Activated CD8-positive, alpha-beta memory T cell treated with anti-CD3 and anti-CD28 coated beads for 1 hour (primary cell): ENCODE results near the gene KSR2.
"Not testable (repeated sequence)": the region's sequence is repeated elsewhere in the genome, so short reads cannot be mapped to it uniquely, and the experiment has no call there.

Experiments used
- DNase-seq, 2 donors: peaks; one replicate each; pipeline ENCODE4 v3.0.0-alpha.2; 2020; ENCODE audit warnings: low read depth in 1 of 2; ENCODE audit errors: extremely low read depth in 1 of 2

KSR2 gene

DNA sequence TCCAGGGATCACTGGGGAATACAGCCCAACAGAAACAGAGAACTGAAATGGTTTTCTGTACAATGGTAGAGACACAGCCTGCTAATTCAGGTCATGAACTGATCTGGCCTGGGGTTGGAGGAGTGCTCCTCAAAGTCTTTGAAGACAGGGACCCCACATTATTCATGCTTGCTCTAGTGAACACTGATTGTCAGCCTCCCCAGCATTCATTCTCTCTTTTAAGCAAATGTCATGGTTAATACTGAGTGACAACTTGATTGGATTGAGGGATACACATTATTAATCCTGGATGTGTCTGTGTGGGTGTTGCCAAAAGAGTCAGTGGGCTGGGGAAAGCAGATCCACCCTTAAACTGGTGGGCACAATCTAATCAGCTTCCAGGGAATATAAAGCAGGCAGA lies 319.0 kb downstream of the KSR2 start:
- no peak for DNase-seq

DNA sequence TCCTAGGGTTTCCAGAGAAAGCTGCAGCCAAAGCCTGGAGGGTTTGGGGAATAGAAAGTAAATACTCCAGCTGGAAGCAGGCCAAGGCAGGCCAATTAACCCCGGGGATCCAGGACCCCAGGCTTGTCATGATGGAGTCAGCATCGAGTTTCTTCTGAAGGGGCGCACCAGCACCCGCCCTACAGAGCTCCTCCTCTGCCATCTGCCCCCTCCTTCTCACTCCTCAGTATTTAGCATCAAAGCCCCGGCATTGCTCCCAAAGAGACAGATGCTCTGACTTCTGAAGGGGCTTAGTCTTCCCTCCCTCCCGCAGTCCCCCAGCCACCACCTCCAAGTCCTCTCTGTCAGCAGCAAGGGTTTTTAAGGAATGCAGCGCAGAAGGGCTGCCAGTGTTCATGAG lies 322.3 kb downstream of the KSR2 start:
- no peak for DNase-seq

DNA sequence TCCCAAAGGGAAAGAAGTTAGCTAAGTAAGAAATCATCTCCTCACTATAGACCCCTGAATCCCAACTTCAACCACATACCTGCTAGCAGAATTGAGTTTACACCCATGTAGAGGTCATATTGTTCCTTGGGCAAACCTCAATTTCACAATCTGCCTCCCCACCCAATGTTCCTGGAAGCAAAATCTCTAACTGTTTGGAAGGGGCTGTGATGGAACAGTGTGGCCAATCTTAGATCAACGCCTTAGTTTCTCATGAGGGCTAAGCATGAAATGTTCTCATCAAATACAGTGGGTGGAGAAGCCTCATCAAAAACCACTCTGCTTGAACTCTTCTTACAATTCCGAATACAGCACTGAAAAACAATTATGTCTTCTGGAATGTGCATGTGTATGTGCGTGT lies 323.3 kb downstream of the KSR2 start:
- DNase-seq: no peak

DNA sequence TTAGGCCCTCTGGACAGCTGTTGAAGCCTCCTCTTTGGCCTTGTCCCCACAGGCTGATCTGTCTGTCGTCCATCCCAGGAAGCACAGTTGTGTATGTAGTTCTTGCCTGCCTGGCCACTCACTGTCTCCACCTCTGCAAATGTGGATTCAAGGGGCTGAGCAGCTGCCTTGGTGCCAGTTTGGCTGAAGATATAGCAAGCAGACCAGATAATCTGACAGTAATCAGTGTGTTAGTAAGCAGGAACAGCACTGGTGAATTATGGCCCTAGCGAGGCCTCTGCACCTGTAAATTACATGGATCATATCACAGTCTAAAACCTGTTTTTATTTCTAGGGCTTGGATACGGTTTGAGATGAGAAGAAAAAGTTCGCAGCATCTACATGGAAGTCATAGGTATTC lies 324.8 kb downstream of the KSR2 start:
- DNase-seq: no peak

DNA sequence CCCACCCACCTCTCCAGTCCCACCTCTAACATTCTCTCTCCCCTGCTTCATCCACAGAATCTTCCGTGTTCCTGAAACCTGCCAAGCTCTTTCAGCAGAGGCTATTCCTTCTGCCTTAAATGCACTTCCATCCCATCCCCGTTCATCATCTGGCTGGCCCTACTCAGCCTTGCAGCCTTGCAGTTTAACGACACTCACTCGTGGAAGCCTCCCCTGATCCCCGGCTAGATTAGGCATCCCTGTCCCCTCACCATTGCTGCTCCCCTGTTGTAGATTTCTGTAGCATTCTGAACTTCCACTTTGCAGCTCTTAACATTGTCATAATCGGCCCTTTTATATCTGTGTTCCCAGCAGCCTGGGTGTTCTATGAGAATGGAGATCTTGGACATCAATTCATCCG lies 326.9 kb downstream of the KSR2 start:
- no peak for DNase-seq

DNA sequence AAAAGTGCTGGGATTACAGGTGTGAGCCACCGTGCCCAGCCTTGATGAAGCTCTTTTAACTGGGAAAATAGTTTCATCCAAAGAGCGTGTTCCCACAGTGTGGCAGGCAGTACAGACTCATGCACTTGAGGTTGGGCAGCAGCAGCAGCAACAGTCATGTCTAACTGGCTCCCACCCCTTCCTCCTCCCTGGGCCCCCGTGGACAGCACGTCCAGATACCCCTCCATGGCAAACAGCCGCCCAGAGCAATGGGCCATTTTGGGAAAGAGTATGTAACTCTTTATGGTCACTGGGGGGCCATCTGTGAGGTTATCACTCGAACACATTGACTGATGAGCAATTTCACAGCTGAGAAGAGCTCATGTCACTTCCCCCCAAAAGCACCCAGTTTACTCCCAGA lies 328.3 kb downstream of the KSR2 start:
- DNase-seq: no peak

DNA sequence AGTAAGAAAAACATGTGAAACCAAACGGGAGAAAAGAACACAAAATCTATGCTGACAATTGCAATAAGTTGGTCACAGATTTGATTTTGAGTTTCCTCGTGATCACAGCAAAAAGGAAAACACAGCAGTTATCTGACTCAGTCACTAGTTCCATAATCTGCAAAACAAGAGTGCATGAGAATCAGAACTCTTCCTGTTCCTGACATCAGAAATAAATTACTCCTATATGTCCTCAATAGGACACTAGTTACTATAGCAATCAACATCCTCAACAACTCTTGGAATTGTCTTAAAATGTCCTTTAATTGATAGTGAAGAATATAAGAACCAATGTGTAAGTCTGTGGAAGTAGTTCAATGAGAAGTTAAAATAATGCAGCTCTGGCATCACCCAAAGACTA lies 339.3 kb downstream of the KSR2 start:
- DNase-seq: no peak

DNA sequence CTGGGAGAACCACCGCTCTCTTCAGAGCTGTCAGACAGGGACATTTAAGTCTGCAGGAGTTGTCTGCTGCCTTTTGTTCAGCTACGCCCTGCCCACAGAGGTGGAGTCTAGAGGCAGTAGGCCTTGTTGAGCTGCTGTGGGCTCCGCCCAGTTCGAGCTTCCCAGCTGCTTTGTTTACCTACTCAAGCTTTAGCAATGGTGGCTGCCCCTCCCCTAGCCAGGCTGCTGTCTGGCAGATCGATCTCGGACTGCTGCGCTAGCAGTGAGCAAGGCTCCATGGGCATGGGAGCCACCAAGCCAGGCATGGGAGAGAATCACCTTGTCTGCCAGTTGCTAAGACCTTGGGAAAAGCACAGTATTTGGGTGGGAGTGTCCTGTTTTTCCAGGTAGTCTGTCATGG lies 340.1 kb downstream of the KSR2 start:
- not testable (repeated sequence) for DNase-seq

DNA sequence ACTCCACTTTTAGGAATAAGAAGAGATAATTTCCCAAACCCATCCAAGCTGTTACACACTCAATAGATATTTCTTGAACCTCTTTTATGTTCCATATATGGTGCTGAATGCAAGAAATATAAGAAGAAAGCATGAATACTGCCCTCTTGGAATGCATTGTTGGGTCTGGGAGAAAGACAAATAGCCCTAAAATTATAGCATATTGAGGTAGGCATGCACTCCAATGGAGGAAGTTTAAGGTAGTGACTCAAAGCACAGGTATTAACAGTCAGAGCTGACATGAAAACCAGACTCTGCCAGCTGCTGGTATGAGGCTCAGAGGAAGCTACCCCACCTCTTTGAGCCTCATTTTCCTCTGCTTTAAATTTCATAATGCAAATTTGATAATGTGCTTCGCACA lies 346.0 kb downstream of the KSR2 start:
- DNase-seq: no peak

DNA sequence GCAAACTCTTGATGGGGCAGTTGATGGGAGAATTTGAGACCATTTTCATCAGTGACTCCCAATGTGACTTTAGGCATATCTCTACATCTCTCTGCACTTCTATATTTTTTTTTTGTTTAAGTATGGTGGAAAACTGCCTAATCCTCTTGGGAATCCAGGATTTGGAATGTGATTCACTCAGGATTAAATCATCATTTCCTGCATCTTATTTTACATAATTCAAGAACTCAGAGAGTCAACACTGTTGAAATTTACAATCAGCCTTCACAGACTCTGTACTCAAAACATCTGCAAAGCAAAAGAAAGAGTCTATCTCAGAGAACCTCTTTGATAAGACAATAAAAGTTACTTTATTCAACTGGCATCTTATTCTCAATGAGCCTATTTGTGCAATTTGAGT lies 346.7 kb downstream of the KSR2 start:
- DNase-seq: no peak

DNA sequence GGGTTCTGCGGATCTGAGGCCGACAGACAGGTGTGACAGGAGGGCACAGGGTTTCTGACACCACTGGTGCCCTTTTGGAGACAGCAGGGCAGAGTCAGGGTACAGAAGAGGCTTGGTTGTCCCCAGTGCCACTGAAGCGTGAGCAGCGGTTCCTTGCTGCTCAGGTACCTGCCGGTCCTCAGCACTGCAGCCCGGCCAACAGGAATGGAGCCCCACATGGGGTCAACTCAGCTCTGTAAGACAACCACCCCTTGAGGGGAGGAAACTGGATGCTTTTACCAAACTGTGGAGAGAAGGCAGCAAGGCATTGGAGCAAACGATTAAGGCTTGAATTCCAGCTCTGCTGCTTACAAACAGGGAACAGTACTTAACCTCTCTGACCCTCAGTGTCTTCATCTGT lies 361.0 kb downstream of the KSR2 start:
- no peak for DNase-seq

DNA sequence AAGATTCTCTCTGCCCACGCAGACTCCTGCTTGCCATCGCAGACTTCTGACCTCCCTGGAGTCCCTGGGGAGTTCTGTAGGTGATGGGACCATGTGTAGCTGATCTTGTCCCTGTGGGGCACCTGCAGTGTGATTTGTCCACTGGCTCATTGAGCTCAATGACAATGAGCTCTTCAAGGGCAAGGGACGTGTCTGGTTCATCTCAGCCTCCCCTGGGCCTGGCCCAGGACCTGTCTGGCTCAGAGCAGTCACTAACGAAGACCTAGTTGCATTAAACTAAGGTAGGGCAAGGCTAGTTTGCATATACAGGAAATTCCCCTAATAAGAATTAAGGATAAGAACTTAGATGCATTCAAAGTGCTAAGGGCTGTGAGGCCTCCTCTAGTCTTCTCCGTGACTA lies 361.8 kb downstream of the KSR2 start:
- DNase-seq: no peak

DNA sequence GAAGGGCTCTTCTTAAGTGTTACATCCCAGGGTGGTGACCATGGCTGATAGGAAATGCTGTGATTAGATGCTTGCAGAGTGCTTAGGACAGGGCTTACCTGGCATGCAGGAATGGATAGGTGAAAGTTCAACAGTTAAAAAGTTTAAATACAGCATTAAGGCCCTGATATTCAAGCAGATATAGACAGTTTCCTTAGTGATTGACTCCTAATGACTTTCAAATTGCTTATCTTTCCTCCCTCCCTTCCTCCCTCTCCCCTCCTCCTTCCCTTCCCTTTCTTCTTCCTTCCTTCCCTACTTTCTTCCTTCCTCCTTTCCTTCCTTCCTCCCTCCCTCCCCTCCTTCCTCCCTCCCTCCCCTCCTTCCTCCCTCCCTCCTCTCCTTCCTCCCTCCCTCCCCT lies 362.8 kb downstream of the KSR2 start:
- no peak for DNase-seq

DNA sequence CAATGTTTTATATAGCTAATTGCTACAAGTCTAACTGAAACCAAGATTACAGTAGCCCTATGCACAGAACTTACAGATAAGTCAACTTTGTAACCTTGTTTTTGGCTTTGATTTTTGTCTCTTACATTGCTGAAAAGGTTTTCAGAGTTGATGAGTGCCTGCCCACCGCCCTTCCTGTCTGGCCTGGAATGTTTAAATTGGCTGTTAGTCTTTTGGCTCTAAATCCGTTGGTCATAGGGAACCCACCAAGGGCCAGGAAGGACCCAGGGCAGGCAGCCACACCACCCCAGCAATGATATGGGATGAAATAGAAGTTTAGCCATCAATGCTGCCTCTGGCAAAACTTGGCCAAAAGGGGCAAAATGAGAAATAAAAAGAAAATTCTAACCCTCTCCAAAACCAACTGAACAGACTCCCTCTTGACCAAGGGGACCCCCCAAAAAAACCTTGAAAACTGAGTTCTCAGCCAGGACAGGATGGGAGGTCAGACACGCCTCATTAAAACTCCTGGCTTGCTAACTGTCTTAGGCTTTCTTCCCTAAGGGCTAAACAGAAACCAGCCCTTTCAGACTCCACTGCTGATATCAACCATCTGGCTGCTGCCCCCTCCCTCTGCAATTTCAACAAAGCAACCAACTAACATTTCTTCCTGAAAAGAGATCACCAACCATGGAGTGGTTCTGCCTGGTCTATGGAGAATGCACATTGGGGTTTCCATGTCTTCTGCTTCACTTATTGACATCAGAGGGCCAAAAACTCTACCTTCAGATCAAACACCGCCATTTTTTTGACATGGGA lies 365.3 kb downstream of the KSR2 start:
- DNase-seq: no peak

DNA sequence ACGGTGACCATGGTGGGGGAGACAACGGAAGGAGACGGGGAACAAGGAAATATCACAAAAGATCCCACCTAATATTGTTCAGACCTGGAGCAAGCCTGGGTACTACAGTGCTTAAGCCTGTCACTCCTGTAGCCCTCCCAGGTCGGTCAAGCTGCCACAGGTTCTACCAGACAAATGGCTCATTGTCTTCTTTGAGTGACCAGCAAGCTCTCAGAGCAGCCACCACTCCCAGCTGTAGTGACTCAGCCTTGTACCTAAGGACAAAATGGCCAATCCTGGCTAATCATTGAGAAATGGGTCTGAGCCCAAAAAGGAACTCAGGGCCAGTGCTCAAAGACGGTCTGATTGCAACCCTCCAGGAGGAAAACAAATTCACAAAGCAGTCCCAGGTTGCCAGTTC lies 368.9 kb downstream of the KSR2 start:
- DNase-seq: no peak

DNA sequence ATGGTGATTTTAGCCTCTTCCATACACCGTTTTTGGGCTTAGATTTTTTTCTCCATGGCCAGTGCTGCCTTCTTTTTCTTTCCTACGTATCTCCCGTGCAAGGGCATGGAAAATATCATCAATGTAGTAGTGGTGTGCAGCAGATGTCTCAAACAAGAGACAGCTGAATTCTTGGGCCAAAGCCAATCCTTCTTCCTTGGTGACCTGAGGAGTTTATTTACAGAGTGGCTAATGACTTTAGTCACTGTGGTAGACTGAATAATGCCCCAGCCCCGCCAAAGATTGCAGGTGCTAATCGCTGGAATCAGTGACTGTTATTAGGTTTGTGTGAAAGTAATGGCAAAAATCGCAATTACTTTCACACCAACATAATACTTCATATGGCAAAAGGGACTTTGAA lies 371.8 kb downstream of the KSR2 start:
- DNase-seq: no peak

DNA sequence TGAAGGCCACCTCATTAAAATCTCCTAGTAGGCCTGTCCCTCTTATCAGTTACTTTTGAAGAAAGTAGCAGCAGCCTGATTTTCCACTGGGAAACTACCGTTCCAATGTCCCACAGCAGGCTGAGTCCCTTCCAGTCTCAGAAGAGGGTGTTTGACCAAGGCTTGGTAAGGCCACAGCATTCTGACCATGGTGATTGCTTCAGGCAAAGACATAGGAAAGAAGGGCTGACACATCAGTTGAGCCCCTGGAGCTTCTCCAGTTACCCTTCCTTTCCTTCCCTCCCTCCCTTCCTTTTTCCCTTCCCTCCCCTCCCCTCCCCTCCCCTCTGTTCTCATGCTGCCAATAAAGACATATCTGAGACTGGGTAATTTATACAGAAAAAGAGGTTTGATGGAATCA lies 373.0 kb downstream of the KSR2 start:
- no peak for DNase-seq

DNA sequence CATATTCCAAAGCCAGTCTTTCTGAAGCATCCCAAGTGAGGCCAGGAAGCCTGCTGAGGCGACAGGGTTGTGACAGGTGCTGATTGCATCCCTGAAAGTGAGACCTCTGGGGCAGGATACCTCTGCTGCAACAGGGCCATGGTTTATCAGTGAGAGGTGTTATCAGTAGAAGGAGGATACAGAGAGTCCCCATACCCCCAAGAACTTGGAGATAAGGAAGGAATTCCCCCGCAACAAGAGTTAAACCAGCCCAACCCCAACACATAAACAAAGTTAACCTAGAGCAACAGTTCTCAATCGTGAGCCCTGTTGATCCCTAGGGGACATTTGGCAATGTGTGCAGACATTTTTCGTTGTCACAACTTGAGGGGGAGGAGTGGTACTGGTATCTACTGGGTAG lies 374.3 kb downstream of the KSR2 start:
- DNase-seq: no peak

DNA sequence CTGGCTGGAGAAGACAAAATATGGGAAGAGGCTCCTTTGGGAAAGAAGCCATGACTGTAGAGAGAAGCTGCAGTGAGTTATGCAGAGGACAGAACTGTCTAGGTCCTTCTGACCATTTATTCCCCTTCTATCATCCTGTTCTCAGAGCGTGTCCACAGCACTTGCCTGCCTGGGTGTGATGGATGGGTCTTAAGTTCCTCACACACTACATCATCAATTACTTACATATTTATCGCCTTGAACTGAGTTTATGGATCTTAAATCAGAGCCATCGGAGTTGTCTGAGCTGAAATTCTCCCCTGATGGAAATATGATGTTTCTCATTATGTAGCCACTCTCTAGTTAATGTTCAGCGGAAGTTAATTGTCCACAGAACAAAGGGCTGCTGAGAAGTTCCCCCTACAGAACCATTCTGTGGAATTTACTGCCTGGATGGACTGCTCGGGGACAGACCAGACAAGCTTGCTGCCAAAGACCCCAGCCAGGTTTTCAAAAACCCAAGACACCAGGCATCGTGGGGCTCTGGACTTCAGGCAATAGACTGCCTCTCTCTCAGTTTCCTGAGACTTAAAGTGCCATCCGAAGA lies 374.9 kb downstream of the KSR2 start:
- DNase-seq: no peak

DNA sequence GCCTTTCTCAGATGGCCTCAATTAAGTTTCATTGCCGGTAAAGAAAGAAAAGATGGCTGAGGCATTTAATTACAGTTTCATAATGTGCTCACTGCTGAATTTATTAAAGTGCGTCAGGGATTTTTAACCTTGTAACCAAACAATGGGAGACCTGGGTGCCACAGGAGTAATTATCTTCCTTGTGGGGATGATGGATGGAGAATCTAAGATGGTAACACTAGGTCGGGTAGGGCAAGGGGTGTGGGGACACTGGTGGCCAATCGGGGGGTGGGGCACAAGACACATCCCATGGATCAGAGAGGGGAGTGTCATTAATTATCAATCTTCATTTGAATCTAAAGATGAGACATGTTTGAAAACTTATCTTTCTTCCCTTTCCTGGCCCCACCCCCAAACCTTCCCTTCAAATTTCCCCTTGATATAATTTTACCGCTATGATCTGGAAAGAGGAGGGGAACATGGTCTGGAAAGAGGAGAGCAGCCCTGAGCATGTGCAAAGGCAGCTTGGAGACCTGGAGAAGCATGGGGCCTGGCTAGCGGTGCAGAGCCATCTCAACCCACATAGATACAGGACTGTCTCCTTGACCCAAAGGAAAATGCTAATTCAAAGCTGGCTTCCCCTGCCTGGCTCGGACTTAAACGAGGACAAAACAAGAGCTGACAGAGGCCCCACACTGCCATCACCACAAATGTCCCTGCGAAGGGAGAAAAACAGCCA lies 376.0 kb downstream of the KSR2 start:
- no peak for DNase-seq

DNA sequence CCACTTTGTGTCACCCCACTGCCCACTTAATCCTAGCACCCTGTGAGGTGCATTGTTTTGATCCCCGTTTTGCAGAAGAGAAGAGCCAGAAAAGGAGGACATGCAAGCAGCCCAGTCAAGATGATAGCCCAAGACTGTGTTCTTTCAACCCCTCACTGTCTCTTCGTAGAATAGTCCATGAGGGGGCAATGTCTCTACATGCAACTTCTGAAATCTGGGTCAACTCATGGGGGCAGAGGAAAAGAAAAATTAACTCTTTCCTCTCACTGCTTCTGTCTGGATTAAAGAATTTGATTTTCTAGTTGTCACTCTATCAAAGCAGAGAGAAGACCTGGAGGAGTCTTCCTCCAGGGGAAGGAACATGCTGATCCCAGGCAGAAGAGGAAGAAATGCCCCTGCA lies 377.8 kb downstream of the KSR2 start:
- DNase-seq: no peak

DNA sequence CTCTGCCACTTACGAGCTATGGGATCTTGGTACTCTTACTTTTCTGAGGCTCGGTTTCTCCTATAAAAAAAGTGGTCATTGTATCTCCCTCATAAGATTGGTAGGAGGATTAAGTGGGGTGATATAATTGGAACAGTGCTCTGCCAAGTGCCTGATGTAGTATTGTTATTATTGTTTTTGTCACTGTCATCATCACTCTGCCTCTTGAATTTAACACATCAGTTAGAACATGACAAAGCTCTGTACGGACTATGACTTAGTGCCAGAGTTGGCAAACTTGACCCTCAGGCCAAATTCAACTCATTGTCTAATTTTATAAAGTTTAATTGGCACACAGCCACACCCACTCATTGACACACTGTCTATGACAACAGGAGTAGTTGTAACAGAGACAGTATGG lies 378.4 kb downstream of the KSR2 start:
- no peak for DNase-seq
